SK-N-MC (cell line): ENCODE measurements around the gene KCNK17.
A peak's percentile ranks its signal among the peaks of the same experiment; 100 is the strongest.

Experiments
- DNase-seq: peaks from one replicate; pipeline ENCODE4 v3.0.0-alpha.2; 2011; ENCODE audit warnings: low read depth, low spot score
- H3K27ac ChIP-seq: fragments of 200-600 bp; sonication (generic); 2 replicates; pipeline ENCODE4 v1.5.1; 2016; ENCODE audit warnings: mixed run types
- H3K36me3 ChIP-seq: fragments of 200-600 bp; sonication (generic); 2 replicates; pipeline ENCODE4 v1.6.1; 2017; ENCODE audit warnings: antibody characterized with exemption, low read length, mixed read lengths; ENCODE audit not compliant: insufficient read depth
- H3K4me3 ChIP-seq: fragments of 200-600 bp; sonication (generic); 2 replicates; pipeline ENCODE4 v1.5.1; 2016
- H3K9ac ChIP-seq: fragments of 200-600 bp; sonication (generic); 2 replicates; pipeline ENCODE4 v1.8.0; 2017; ENCODE audit warnings: mixed run types, mixed read lengths; ENCODE audit not compliant: insufficient read length
- H3K9me3 ChIP-seq: fragments of 200-600 bp; sonication (generic); 2 replicates; pipeline ENCODE4 v1.6.1; 2017; ENCODE audit warnings: low read depth, mild to moderate bottlenecking, antibody characterized with exemption, low read length, moderate library complexity, mixed read lengths
- EZH2 ChIP-seq: fragments of 200-600 bp; sonication (generic); IDR thresholded peaks from one replicate; pipeline ENCODE4 v1.6.1; 2017; ENCODE audit warnings: antibody characterized with exemption
- FOXP2 ChIP-seq: optimal IDR thresholded peaks from 2 replicates; pipeline ENCODE3; 2011; ENCODE audit warnings: mild to moderate bottlenecking, moderate library complexity; ENCODE audit not compliant: insufficient read depth; ENCODE audit errors: extremely low read length, control extremely low read depth
- POLR2AphosphoS5 ChIP-seq: IDR thresholded peaks from 2 replicates; pipeline ENCODE4 v1.6.1; 2012; ENCODE audit warnings: mild to moderate bottlenecking, low read depth, low read length, borderline replicate concordance

KCNK17 gene

GRCh38 chr6:39313526-39314272, 520 bp downstream of the KCNK17 start:
- Histone ChIP-seq H3K4me3 (no peak overlapping the region), H3K27ac (no peak overlapping the region), H3K9ac (no peak overlapping the region)

DNA sequence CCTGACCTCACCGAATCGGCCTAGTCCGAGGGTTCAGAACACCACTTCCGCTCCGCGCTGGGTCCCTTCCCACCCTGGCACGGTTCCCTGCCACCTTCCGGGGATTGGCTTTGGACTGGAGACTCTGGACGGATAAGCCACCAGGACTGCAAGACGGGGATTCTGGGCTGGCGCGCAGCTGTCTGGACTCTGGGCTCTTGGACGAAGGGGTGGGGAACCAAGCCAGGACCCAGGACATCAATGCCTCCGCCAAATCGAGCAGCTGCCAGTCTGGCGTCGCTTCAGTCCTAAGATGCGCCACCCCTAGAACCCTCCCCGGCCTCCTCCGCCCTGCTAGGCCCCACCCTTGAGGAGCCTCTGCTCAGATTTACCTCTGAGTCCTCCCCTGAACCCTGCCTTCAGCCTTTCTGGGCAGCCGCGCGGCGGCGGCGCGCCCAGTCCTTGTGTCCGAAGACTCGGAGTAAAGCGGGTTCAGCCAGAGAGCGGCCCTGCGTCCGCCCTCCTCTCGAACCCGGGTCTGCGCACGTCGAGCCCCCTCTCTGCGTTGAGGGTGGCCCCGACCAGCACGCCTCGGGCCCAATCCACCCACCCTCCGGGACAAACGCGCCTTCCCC, 1.2 kb downstream of the KCNK17 start:
- Histone ChIP-seq H3K9ac (no peak overlapping the region), H3K27ac (no peak overlapping the region), H3K9me3 (no peaks in the 10 kb centered on the region), H3K36me3 (no peaks in the 10 kb centered on the region), H3K4me3 (no peak overlapping the region)
- no peak for TF ChIP-seq FOXP2
- no peak for TF ChIP-seq POLR2AphosphoS5
- TF ChIP-seq EZH2 = no peak
- DNase-seq = no peak

More at GRCh38 chr6:39313526-39314272, 520 bp downstream of the KCNK17 start:
- H3K36me3 ChIP-seq = no peaks in the 10 kb centered on the region
- DNase-seq = no peak
- no peak for TF ChIP-seq EZH2
- no peak for TF ChIP-seq POLR2AphosphoS5
- TF ChIP-seq FOXP2 = no peak
- H3K9me3 ChIP-seq = no peaks in the 10 kb centered on the region

DNA sequence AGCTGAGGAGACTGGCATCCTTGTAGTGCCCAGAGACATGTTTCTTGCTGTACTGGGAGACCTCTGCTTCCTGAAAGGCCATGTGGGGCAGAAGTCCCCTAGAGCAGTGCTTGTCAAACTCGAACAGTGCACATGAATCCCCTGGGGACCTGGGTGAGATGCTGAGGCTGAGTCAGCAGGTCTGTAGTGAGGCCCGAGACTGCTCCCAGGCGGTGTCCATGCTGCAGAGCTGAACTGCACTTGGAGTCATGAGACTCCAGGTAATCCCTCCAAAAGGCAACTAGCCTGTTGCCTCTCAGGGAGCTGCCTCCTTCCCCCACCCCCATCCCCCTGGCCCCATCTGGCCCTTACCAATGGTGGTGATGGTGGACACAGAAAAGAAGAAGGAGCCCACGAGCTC, 3.7 kb downstream of the KCNK17 start:
- Histone ChIP-seq H3K36me3 (no peaks in the 10 kb centered on the region), H3K4me3 (no peak overlapping the region), H3K9me3 (no peaks in the 10 kb centered on the region), H3K9ac (no peak overlapping the region), H3K27ac (no peak overlapping the region)
- no peak for DNase-seq
- TF ChIP-seq POLR2AphosphoS5 (no peak), FOXP2 (no peak), EZH2 (no peak)

DNA sequence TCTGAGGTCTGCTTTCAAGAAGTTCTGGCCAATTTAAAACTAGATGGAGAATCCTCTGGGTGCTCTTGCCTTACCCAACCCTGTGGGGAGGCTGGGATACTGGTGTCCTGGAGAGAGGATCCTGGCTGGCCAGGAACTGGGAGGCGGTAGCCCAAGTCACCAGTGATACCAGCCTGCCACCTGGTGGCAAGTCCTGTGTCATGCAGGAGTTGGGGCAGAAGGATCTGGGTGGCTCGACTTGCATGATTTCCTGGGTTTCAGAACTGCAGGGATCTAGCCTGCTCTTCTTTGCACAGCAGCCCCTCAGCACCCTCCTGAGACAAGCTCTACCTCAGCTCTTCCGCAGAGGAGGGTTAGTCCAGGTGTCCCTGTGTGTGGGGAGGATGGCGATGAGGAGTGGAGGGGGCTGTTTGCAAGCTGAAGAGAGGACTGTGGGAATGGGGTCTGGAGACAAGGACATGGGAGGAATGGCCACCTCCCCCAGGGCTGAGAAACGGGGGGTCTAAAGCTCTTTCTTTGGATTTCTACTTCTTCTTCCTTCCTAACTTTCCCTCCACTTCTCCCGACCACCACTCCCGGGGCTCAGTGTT, 4.2 kb downstream of the KCNK17 start:
- Histone ChIP-seq H3K36me3 (no peaks in the 10 kb centered on the region), H3K27ac (no peak overlapping the region), H3K4me3 (no peak overlapping the region), H3K9ac (no peak overlapping the region), H3K9me3 (no peaks in the 10 kb centered on the region)
- DNase-seq = peak; percentile 5
- TF ChIP-seq EZH2 = no peak
- no peak for TF ChIP-seq POLR2AphosphoS5
- no peak for TF ChIP-seq FOXP2

- Histone ChIP-seq H3K4me3 (no peak overlapping the region), H3K27ac (no peak overlapping the region), H3K36me3 (no peaks in the 10 kb centered on the region), H3K9me3 (no peaks in the 10 kb centered on the region), H3K9ac (no peak overlapping the region)
- no peak for DNase-seq
- TF ChIP-seq POLR2AphosphoS5 (no peak), EZH2 (no peak), FOXP2 (no peak)
Observed at GRCh38 chr6:39307462-39307861, 6.8 kb downstream of the KCNK17 start.

DNA sequence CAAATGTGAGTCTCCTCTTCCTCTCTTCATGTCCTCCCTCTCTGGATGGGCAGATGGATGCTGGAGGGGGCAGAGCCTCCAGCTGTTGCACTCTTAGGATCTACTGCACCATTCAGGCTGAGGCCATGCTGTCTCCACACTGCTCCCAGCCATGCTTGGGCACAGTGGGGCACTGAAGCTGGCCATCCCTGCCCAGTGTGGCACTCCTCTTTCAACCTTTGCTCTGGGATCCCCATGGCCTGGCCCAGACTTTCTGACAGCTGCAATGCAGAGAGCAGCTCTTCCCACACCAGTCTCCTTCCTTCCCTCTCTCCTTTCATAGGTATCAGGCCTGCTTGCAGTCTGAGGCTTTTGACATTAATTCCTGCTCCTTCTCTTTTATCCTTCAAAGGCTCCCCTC, 9.3 kb downstream of the KCNK17 start:
- Histone ChIP-seq H3K9ac (no peak overlapping the region), H3K4me3 (no peak overlapping the region), H3K27ac (no peak overlapping the region), H3K36me3 (no peaks in the 10 kb centered on the region), H3K9me3 (no peaks in the 10 kb centered on the region)
- no peak for DNase-seq
- TF ChIP-seq EZH2 = no peak
- no peak for TF ChIP-seq POLR2AphosphoS5
- TF ChIP-seq FOXP2 = no peak

DNA sequence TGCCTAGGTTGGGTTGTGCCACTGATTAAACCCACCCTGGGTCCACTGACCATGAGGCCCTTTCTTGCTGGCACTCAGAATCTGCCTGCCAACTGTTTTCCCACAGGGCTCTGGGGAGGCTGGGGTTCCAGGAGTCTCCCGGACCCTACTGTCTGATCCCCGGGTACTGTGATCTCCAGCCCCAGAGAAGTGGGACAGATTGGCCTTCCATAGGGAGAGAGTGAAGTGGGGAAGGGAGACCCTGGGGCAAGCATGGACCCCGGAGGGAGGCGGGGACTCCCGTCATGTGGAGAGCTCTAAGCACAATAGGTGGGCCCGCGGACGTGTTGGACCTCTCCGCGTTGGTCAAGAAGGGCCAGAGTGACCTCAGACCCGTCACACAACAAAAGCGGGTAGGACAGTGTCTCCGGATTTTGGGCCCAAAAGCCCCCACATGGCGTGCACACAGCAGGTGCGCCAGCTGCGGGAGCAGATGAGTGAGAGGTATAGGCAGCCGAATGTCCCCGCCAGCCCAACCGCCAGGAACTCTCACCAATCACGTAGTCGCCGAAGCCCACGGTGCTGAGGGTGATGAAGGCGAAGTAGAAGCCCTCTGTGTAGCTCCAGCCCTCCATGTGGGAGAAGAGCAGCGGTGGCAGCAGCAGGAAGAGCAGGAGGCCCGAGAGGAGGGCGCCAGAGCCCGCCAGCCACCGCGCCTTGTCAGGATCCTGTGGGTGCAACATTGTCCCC, 10.6 kb downstream of the KCNK17 start:
- no peak overlapping the region for H3K9ac ChIP-seq
- H3K4me3 ChIP-seq = no peak overlapping the region
- H3K27ac ChIP-seq = no peak overlapping the region
- no peaks in the 10 kb centered on the region for H3K36me3 ChIP-seq
- TF ChIP-seq EZH2 = no peak
- TF ChIP-seq POLR2AphosphoS5 = no peak
- no peak for TF ChIP-seq FOXP2
- DNase-seq = no peak
- no peaks in the 10 kb centered on the region for H3K9me3 ChIP-seq
